ENCODE results near the gene TMEM179. TPM values are rescaled to one million over a fixed set of nuclear protein-coding genes. Genes with fewer than 3 reads are reported as not detected.

The TMEM179 gene
- total and polyA plus RNA-seq, 9 donors: 0.19 to 0.30 (median 0.22) TPM; not detected in 6

GRCh38 chr14:104563191-104563741 lies 41.3 kb downstream of the TMEM179 start:
- H3K27me3 ChIP-seq: no peaks in the 10 kb centered on the region
- no peak overlapping the region for H3K27ac ChIP-seq
- DNase-seq: no peak
- no peaks in the 10 kb centered on the region for H3K4me1 ChIP-seq (ENCODE audit: insufficient read depth)
- H3K4me3 ChIP-seq: no peak overlapping the region
- 60 to 66% (median 65%) methylated on average over 11 to 15 of the region's 15 CpGs for WGBS, 3 donors
- H3K36me3 ChIP-seq: no peaks in the 10 kb centered on the region
- no peaks in the 10 kb centered on the region for H3K9me3 ChIP-seq
- intact Hi-C loops (cut with DNase I): loop anchor here in 2 of 4 donors (5.0 to 10.0 kb wide), 3 partner anchors 426 to 486 kb away; partner anchors contain the start of genes KIF26A (in 2 of the 2) and ASPG (in 1 of the 2)
- TF ChIP-seq, protein P1, sequence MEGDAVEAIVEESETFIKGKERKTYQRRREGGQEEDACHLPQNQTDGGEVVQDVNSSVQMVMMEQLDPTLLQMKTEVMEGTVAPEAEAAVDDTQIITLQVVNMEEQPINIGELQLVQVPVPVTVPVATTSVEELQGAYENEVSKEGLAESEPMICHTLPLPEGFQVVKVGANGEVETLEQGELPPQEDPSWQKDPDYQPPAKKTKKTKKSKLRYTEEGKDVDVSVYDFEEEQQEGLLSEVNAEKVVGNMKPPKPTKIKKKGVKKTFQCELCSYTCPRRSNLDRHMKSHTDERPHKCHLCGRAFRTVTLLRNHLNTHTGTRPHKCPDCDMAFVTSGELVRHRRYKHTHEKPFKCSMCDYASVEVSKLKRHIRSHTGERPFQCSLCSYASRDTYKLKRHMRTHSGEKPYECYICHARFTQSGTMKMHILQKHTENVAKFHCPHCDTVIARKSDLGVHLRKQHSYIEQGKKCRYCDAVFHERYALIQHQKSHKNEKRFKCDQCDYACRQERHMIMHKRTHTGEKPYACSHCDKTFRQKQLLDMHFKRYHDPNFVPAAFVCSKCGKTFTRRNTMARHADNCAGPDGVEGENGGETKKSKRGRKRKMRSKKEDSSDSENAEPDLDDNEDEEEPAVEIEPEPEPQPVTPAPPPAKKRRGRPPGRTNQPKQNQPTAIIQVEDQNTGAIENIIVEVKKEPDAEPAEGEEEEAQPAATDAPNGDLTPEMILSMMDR (IDR thresholded peaks at IDR 0.05): no peak
- TF ChIP-seq EP300 (IDR thresholded peaks at IDR 0.05) (no peak), POLR2A (IDR thresholded peaks at IDR 0.05) (no peak)

- H3K27ac ChIP-seq: no peak overlapping the region
- H3K36me3 ChIP-seq: no peaks in the 10 kb centered on the region
- no peaks in the 10 kb centered on the region for H3K9me3 ChIP-seq
- 86 to 93% (median 91%) methylated on average over 4 to 5 of the region's 5 CpGs for WGBS, 3 donors
- H3K4me3 ChIP-seq: no peak overlapping the region
- no peak for DNase-seq
- intact Hi-C loops (cut with DNase I): loop anchor here in 2 of 4 donors (5.0 to 10.0 kb wide), 3 partner anchors 425 to 485 kb away; partner anchors contain the start of genes KIF26A (in 2 of the 2) and ASPG (in 1 of the 2)
- no peaks in the 10 kb centered on the region for H3K4me1 ChIP-seq (ENCODE audit: insufficient read depth)
- no peaks in the 10 kb centered on the region for H3K27me3 ChIP-seq
- TF ChIP-seq EP300 (IDR thresholded peaks at IDR 0.05) (no peak), POLR2A (IDR thresholded peaks at IDR 0.05) (no peak)
- TF ChIP-seq, protein P1 (IDR thresholded peaks at IDR 0.05): no peak
Observed at GRCh38 chr14:104562606-104563005, 42.0 kb downstream of the TMEM179 start.

- WGBS, 3 donors: 72 to 78% (median 78%) methylated on average over 23 of the region's 23 CpGs
- H3K36me3 ChIP-seq: no peaks in the 10 kb centered on the region
- no peak for TF ChIP-seq EP300 (IDR thresholded peaks at IDR 0.05)
- TF ChIP-seq, protein P1 (IDR thresholded peaks at IDR 0.05): no peak
- no peak for TF ChIP-seq POLR2A (IDR thresholded peaks at IDR 0.05)
- intact Hi-C loops (cut with DNase I): loop anchor here in 2 of 4 donors (5.0 to 10.0 kb wide), 3 partner anchors 425 to 485 kb away; partner anchors contain the start of genes KIF26A (in 2 of the 2) and ASPG (in 1 of the 2)
- H3K27me3 ChIP-seq: no peaks in the 10 kb centered on the region
- no peaks in the 10 kb centered on the region for H3K9me3 ChIP-seq
- DNase-seq: no peak
- no peak overlapping the region for H3K27ac ChIP-seq
- H3K4me3 ChIP-seq: no peak overlapping the region
- H3K4me1 ChIP-seq (ENCODE audit: insufficient read depth): no peaks in the 10 kb centered on the region
Observed at GRCh38 chr14:104561632-104562495, 42.7 kb downstream of the TMEM179 start.

DNA sequence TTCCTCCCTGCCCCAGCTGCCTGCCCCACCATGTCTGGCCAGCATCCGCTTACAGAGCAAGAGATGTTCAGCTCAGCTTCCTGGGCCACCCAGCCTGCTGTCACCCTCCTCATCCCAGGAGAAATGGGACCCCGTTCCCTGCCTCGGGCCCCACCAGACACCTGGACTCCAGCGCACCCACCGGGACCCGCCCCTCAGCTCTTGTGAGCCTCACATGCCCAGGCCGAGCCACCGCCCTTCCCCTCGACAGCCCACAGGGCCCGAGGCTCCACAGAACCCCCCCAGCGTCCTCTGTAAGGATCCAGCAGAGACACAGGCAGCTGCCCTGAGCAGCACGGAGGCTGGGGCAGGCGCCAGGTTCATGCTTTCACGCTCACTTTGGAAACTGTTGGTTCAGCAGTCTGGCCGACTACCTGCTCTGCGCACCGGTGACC lies 43.4 kb downstream of the TMEM179 start:
- no peak overlapping the region for H3K27ac ChIP-seq
- H3K4me3 ChIP-seq: no peak overlapping the region
- H3K27me3 ChIP-seq: no peaks in the 10 kb centered on the region
- no peaks in the 10 kb centered on the region for H3K4me1 ChIP-seq (ENCODE audit: insufficient read depth)
- H3K9me3 ChIP-seq: no peaks in the 10 kb centered on the region
- intact Hi-C loops (cut with DNase I): loop anchor here in 2 of 4 donors (5.0 to 10.0 kb wide), 3 partner anchors 424 to 484 kb away; partner anchors contain the start of genes KIF26A (in 2 of the 2) and ASPG (in 1 of the 2)
- TF ChIP-seq POLR2A (IDR thresholded peaks at IDR 0.05) (no peak), EP300 (IDR thresholded peaks at IDR 0.05) (no peak)
- TF ChIP-seq, protein P1 (IDR thresholded peaks at IDR 0.05): no peak
- DNase-seq: no peak
- H3K36me3 ChIP-seq: no peaks in the 10 kb centered on the region
- 57 to 75% (median 62%) methylated on average over 15 to 17 of the region's 17 CpGs for WGBS, 3 donors

All from ovary (tissue), 9 donors.